Activated CD4-positive, alpha-beta T cell treated with anti-CD3 and anti-CD28 coated beads, Interleukin-2, amount 50 U/mL, for 1 hour (primary cell): Measurements from ENCODE around the gene TTC23.
A peak's percentile ranks its signal among the peaks of the same experiment; 100 is the strongest.
"Not testable (repeated sequence)": the region's sequence is repeated elsewhere in the genome, so short reads cannot be mapped to it uniquely, and the experiment has no call there.

ENCODE experiments used
- DNase-seq: peaks from one replicate; pipeline ENCODE4 v3.0.0-alpha.2; 2020

The TTC23 gene

GRCh38 chr15:99118258-99118632 is 131.1 kb downstream of the TTC23 start:
- DNase-seq: no peak

DNA sequence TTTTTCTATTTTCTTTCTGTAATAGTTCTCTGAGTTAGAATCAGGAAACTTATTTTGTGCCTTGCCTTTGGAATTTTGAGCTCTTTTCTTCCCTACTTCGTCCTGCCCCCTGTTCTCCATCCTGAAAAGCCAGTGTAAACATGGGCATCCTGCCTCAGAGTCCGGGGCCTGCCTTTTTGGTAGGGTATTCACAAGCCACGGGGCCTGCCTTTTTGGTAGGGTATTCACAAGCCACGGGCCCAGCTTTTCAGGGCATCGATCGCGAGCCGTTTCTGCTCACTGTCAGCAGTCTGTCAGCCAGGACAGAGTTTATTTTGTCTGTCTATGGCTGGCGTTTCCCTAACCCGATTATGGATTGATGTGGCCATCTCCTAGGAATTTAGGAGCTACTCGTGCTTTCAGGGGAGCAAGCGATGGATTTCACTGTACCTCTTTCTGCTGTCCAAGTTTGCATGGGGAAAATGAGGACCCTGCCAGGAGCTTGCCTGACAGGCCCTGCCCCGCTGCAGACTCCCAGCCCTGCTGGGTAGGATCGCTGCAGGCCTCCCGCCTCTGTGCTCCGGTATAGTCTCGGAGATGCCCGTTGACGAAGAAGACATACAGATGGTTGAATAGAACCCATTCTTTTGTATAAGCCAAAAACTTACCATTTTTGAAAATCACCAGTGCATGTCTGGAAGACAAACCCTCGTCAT is 131.7 kb downstream of the TTC23 start:
- DNase-seq: no peak

- DNase-seq: no peak
Measured at GRCh38 chr15:99117111-99117510, 132.3 kb downstream of the TTC23 start.

DNA sequence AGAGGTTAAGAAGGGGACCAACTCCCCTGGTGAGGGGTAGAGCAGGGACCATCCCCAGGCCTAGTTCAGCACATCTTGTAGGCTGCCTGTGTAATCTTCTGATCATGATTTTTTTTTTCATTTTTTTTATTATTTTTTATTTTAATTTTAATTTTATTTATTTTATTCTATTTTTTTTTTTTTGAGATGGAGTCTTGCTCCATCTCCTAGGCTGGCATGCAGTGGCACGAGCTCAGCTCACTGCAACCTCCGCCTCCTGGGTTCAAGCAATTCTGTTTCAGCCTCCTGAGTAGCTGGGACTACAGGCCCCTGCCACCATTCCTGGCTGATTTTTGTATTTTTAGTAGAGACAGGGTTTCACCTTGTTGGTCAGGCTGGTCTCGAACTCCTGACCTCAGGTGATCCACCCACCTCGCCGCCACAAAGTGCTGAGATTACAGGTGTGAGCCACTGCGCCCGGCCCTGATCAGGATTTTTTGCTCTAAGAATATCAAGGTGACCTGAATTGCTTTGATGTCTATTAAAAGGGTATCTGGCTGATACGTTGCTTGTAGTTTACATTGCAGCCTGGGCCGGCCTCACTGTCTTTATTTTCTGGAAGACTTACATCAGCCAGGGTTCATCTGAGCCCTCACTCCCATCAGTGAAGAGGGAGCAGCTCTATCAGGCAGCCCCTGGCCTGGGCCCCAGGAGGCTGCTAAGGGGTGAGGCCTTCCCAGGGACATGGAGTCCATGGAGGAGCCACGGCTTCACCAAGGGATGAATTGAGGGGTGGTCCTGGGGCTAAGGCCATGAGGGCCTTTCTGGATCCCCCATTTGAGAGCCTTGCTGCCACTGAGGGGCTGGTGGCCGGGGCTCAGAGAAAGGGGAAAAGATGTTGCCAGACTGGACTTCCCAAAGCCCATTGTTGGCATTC is 133.8 kb downstream of the TTC23 start:
- DNase-seq: no peak

DNA sequence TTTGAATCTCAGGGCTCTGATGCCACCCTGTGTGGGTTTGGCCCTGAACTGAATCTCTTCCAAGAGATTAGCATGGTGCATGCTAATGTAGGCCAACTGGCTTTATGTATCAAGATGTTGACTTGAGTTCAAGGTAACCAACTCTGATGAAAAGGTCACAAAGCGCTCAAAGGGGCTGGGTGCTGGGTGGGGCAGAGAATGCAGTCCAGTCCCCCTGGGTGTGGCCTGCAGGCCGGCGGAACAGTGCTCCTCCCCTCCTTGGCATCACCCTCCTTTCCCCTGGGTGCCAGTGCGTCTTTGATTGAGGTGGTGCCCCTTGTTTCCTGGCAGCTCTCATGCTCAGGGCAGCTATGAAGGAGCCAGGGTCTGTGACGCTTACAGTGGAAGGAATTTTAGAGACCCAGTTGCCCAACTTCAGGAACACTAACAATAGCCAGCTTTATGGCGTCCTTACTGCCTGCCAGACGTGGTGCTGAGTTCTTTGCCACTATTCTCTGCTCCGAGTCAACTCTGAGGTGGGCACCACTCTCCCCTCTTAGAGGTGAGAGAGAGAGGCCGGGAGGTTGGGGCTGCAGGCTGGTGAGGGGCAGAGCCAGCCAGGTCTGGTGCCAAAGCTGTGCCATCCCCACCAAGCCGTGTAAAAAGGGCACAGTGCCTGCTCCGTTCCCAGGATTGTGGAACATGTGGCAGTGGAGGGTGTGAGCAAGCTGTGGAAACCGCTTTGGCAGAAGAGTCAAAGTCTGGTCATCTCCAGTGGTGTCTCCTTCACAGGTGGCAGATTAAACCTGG is 134.7 kb downstream of the TTC23 start:
- no peak for DNase-seq

DNA sequence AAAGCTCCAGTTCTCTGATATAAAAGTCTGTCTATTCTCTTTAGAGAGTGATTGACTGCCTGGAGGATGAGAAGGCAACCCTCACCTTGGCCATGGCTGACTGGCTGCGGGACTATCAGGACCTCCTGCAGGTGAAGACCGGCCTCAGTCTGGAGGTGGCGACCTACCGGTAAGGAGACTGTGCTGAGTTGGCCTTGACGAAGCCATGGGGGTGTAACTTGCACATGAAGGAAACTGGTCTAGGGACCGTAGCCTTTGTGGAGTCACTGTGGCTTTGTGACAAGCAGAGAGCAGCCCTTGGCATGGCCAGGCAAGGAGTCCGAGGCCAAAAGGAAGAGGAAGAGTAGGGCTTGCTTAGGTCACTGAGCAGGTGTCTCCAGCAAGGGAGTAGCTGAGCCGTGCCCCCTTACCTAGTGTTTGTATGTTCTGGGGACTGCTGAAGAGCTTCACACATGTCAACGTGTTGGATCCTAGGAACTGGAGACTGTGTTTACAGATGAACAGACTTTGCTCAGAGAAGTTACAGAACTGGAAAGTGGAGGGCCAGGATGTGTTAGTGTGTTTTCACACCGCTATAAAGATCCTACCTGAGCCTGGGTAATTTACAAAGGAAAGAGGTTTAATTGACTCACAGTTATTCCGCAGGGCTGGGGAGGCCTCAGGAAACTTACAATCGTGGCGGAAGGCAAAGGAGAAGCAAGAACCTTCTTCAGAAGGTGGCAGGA is 135.7 kb downstream of the TTC23 start:
- DNase-seq: no peak

- not testable (repeated sequence) for DNase-seq
Measured at GRCh38 chr15:99111641-99112040, 137.7 kb downstream of the TTC23 start.

GRCh38 chr15:99110581-99111320 is 138.6 kb downstream of the TTC23 start:
- no peak for DNase-seq

GRCh38 chr15:99110093-99110492 is 139.3 kb downstream of the TTC23 start:
- DNase-seq: no peak

- no peak for DNase-seq
Measured at GRCh38 chr15:99109555-99110021, 139.8 kb downstream of the TTC23 start.

DNA sequence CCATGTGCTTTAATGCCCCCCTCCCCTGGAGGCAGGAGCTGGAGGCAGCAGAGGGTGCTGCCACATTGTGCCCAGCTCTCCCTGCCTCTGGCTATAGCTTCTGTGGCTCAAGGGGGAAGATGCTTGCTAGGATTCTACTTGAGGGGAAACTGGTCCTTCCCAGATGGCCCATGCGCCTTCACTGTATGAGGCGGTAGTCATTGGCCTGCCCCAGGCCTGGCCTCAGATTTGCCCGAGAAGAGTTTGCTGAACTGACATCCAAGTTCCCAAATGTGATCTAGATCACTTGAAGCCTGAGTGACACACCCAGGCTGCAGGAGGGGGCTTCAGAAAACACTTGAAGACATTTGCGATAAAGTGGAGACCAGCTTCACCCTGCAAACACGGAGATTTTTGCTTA is 140.4 kb downstream of the TTC23 start:
- no peak for DNase-seq

GRCh38 chr15:99106417-99107220 is 142.8 kb downstream of the TTC23 start:
- no peak for DNase-seq

GRCh38 chr15:99105514-99106341 is 143.7 kb downstream of the TTC23 start:
- peak; percentile 3 for DNase-seq

- DNase-seq: no peak
Measured at GRCh38 chr15:99104788-99105513, 144.4 kb downstream of the TTC23 start, which contains the start of gene SYNM. Gene SYNM (plus strand): TSS chr15:99105080. CDS start chr15:99105200, 120 bp downstream.

DNA sequence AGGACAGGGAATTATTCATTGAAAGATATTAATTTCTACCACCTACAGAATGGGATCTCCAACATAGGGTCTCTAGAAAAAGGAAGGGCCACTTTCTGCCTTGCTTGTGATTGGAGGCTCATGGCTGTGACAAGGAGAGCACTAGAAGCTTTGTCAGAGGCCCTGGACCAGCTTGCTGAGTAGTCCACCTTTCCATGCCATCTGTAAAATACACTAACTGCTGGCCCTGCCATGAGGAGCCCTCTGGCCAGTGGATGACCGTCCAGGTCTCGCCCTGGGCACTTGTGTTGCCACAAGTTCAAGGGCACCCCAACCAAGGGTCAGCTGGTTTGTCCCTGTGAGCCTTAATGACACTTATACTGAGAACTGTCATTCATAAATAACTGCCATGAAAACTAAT is 146.1 kb downstream of the TTC23 start:
- DNase-seq: no peak

- DNase-seq: no peak
Measured at GRCh38 chr15:99102332-99103235, 146.8 kb downstream of the TTC23 start.

GRCh38 chr15:99101501-99101900 is 147.9 kb downstream of the TTC23 start:
- DNase-seq: no peak
